ENCODE data around the gene PEMT.

Gene PEMT

DNA sequence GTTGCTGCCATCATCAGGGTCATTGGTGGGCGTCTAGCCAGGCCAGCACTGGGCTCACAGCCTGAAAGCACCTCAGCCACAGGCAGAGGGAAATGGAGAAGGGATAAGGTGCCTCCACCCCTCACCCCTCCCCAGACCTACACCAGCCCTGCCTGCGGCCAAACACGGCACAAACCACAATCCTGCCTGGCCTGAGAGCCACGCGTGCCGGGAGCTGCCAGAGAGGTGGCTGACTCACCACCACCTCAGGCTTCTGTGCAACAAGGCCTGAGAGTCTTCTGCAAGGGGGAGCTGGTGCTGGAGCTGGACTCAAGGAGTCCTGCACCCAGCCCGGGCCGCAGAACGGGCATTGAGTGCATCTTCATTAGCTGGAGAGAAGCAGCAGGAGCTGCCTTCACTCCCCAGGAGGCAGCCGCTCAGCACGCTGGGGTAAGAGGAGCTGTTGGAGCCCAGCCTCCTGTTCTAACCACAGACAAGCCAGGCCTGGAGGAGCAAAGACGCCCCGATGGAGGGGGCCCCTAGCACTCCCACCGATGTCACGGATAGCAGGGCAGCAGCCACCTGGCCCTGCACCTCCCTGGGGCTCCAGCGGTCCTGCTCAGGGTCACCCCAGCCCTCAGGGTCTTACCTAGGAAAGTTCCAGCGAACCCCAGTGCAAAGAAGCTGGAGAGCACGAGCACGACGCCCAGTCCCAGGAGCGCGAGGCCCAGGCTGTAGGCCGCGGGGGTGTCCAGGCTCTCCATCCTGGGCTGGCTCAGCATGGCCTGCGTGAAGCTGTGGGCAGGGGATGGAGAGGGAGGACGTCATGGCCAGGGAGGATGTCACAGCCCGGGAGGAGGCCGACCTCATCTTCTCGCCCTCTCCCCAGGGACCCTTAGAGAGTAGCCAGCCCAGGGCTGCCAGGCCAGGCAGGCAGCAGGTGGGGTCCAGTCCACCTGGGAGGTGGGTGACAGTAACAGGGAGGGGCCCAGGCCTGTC, 79.3 kb downstream of the PEMT start:
- Histone ChIP-seq H3K9ac (ENCODE audit: low read length in 2 of 2) (no peak overlapping the region), H3K27ac (ENCODE audit: low read length) (no peak overlapping the region), H3K4me1 (ENCODE audit: control insufficient read depth, insufficient read depth, low read length) (peaks cover under 1% of the 10 kb centered on the region), H3K9me3 (ENCODE audit: control insufficient read depth in 2 of 2, low read length in 2 of 2) (no peaks in the 10 kb centered on the region), H3K27me3 (ENCODE audit: control insufficient read depth in 1 of 2, insufficient read depth in 2 of 2, low read length in 2 of 2) (no peaks in the 10 kb centered on the region), H3K4me3 (ENCODE audit: low read length in 2 of 2) (no peak overlapping the region), H3K36me3 (ENCODE audit: control insufficient read depth in 2 of 2, insufficient read depth in 2 of 2, low read length in 2 of 2) (no peaks in the 10 kb centered on the region)

DNA sequence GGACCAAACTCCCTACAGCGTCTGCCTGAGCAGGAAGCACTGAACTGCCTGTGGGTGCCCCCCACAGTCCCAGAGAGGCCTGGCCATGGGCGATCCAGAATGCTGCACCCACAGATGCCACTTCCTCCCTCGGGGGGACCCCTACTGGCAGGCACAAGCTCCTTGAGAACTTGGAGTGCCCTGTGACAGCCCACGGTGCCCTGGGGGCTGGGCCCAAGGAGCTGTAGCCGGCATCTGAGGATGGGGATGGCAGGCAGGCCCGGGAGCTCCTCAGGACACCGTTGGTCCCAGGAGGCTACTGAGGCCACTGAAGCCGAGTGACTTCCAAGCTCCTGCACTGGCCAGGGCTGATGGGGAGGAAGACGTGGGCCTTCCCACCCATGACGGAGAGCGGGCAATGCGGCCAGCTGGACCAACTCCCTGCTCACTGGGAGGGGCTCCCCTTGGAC, 80.2 kb downstream of the PEMT start:
- peaks cover 2% of the 10 kb centered on the region for H3K4me1 ChIP-seq (ENCODE audit: control insufficient read depth, insufficient read depth, low read length)
- H3K4me3 ChIP-seq (ENCODE audit: low read length in 2 of 2), result no peak overlapping the region
- H3K27ac ChIP-seq (ENCODE audit: low read length), result no peak overlapping the region
- no peak overlapping the region for H3K9ac ChIP-seq (ENCODE audit: low read length in 2 of 2)
- no peaks in the 10 kb centered on the region for H3K9me3 ChIP-seq (ENCODE audit: control insufficient read depth in 2 of 2, low read length in 2 of 2)
- H3K27me3 ChIP-seq (ENCODE audit: control insufficient read depth in 1 of 2, insufficient read depth in 2 of 2, low read length in 2 of 2), result no peaks in the 10 kb centered on the region
- H3K36me3 ChIP-seq (ENCODE audit: control insufficient read depth in 2 of 2, insufficient read depth in 2 of 2, low read length in 2 of 2), result no peaks in the 10 kb centered on the region

DNA sequence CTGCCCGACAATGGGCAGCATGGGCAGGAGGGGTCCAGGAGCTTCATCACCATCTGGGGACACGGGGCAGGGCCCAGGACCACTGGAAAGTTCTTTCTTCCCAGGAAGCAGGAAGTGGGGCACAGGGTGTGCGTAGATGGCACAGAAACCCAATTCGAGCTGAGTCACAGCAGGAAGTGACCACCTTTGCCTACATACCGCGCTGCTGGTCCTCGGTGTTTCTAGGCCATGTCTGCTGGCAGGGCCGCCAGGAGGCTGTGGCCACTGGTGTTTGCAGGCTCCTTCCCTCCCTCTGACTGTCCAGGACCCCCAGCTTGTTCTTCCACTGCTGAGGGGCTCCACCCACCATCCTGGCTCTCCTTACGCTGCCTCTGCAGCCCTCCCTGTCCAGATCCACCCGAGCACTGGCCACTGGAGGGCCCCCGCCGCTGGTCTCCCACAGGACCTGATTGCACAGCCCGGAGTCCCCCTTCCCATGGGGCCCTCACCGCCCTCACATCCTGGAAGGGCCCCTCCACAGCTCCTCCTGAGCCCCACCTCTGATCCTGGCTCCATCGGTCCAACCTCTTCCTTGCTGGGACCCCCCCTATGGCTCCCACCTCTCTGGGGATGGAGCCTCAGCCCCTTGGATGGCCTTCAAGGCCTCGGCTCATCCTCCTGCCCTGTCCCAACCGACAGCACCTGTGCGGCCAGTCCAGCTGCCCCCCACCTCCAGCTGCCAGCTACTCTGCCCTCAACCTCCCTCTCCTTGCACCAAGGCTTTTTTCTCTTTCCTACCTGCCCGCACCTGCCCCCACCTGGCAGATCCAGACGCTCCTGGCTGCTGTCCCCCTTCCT, 80.8 kb downstream of the PEMT start:
- H3K36me3 ChIP-seq (ENCODE audit: control insufficient read depth in 2 of 2, insufficient read depth in 2 of 2, low read length in 2 of 2), result no peaks in the 10 kb centered on the region

DNA sequence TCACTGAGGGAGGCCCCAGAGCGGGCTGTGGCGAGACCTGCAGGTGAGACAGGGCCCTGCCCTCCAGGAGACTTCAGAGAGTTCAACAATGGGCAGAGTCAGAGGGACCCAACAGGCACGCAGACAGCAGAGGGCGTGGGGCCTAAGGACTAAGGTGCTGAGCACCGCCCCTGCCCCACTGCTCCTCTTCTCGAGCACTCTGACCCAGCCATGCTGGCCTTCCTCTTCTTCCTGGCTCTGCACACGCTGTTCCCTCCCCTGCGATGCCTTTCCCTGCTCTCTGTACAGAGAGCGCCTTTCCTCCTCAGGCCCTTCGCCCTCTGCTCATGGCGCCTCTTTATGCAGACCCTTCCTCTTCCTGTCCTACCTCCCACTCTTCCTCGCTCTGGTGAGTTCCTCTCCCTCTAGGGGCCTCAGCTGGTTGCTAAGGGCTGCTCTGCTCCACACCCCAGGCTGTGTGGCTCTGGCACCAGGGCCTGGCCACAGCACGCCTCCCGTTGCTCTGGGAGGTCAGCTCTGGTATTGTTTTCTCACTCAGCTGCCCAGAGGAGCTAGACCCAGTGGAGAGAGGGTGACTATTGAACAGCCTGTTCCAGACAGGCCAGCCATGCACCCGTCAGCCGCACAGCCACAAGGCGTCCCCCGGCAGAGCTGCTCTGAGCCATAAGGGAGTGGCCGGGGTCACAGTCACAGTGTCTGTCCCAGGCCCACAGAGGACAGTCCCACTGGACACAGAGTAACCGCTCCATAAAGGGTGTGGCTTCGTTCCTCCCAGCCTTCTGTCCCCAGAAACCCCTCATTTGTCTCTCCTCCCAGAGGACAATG, 81.7 kb downstream of the PEMT start:
- H3K27me3 ChIP-seq (ENCODE audit: control insufficient read depth in 1 of 2, insufficient read depth in 2 of 2, low read length in 2 of 2), result no peaks in the 10 kb centered on the region
- H3K4me1 ChIP-seq (ENCODE audit: control insufficient read depth, insufficient read depth, low read length), result peaks cover 2% of the 10 kb centered on the region
- no peaks in the 10 kb centered on the region for H3K9me3 ChIP-seq (ENCODE audit: control insufficient read depth in 2 of 2, low read length in 2 of 2)
- no peak overlapping the region for H3K27ac ChIP-seq (ENCODE audit: low read length)
- no peak overlapping the region for H3K4me3 ChIP-seq (ENCODE audit: low read length in 2 of 2)
- H3K9ac ChIP-seq (ENCODE audit: low read length in 2 of 2), result no peak overlapping the region
- no peaks in the 10 kb centered on the region for H3K36me3 ChIP-seq (ENCODE audit: control insufficient read depth in 2 of 2, insufficient read depth in 2 of 2, low read length in 2 of 2)

More for the DNA sequence above, 80.8 kb downstream of the PEMT start:
- Histone ChIP-seq H3K27me3 (ENCODE audit: control insufficient read depth in 1 of 2, insufficient read depth in 2 of 2, low read length in 2 of 2) (no peaks in the 10 kb centered on the region), H3K4me1 (ENCODE audit: control insufficient read depth, insufficient read depth, low read length) (peaks cover 2% of the 10 kb centered on the region), H3K9ac (ENCODE audit: low read length in 2 of 2) (no peak overlapping the region), H3K9me3 (ENCODE audit: control insufficient read depth in 2 of 2, low read length in 2 of 2) (no peaks in the 10 kb centered on the region), H3K27ac (ENCODE audit: low read length) (no peak overlapping the region), H3K4me3 (ENCODE audit: low read length in 2 of 2) (no peak overlapping the region)

DNA sequence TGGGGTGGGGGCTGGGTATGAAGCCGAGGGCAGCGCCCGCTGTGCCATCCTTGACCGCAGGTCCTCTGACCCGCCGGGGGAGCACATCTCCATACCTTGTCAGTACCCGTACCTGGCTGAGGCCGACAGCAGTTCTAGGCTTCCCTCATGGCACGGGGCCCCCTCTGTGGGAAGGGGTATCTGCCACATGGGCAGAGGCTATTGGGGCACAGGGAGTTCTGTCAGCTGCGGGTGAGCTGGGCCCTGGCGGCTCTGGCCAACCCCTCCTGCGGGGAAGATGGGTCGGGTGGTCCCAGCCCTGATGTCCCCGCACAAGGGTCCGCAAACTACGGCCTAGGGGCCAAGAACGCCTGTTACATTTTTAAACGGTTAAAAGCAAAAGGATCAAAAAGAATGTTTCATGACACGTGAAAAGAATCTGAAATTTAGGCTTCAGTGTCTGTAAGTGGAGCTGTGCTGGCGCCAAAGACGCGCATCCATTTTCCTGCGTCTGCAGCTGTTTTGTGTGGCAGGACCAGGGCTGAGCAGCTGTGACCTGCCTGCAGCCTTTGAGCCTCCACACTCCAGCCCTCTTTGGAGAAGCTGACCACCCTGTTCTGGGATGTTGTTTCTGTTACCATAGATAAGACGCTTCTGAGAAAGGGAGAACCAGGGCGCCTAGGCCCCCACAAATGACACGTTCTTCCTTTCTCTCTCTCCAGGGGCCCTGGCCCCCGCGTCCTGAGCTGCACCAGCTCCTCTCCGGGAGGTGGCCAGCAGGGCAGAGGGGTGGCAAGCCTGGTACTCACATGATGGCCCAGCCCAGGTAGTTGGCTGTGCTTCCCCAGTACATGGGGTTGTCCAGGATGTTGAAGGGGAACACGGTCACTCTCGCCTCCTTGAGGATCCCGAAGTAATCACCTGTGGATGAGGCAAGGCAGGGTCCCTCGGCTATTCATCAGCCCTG, 82.6 kb downstream of the PEMT start:
- no peak overlapping the region for H3K4me3 ChIP-seq (ENCODE audit: low read length in 2 of 2)
- H3K4me1 ChIP-seq (ENCODE audit: control insufficient read depth, insufficient read depth, low read length), result peaks cover 2% of the 10 kb centered on the region
- H3K27me3 ChIP-seq (ENCODE audit: control insufficient read depth in 1 of 2, insufficient read depth in 2 of 2, low read length in 2 of 2), result no peaks in the 10 kb centered on the region
- H3K9ac ChIP-seq (ENCODE audit: low read length in 2 of 2), result no peak overlapping the region
- H3K36me3 ChIP-seq (ENCODE audit: control insufficient read depth in 2 of 2, insufficient read depth in 2 of 2, low read length in 2 of 2), result no peaks in the 10 kb centered on the region
- H3K9me3 ChIP-seq (ENCODE audit: control insufficient read depth in 2 of 2, low read length in 2 of 2), result no peaks in the 10 kb centered on the region
- H3K27ac ChIP-seq (ENCODE audit: low read length), result no peak overlapping the region

DNA sequence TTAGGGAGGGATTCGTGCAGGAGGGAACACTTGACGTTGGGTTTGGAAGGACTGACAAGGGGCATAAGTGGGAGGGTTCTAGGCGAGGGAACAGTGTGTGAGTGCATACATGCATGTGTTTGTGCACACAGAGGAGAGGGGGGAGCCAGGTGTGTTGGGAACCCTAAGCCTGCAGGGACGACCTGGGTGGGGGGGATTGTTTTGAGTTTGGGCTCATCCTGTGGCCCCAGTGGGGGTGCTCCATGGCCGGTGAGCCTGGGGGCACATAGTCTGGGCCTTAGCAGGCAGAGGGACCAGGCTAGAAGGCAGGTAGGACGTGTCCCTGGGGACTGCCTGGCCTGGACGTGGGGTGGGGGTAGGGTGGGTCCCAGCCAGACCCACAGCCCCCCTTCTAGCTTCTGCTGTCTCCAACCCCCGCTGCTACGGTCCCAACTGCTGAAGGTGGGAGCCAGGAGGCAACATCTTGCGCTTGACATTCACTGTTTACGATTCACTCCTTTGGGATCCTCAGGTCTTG, 83.4 kb downstream of the PEMT start:
- Histone ChIP-seq H3K9me3 (ENCODE audit: control insufficient read depth in 2 of 2, low read length in 2 of 2) (no peaks in the 10 kb centered on the region), H3K27ac (ENCODE audit: low read length) (no peak overlapping the region), H3K4me3 (ENCODE audit: low read length in 2 of 2) (no peak overlapping the region), H3K27me3 (ENCODE audit: control insufficient read depth in 1 of 2, insufficient read depth in 2 of 2, low read length in 2 of 2) (no peaks in the 10 kb centered on the region), H3K36me3 (ENCODE audit: control insufficient read depth in 2 of 2, insufficient read depth in 2 of 2, low read length in 2 of 2) (no peaks in the 10 kb centered on the region), H3K4me1 (ENCODE audit: control insufficient read depth, insufficient read depth, low read length) (peaks cover 2% of the 10 kb centered on the region), H3K9ac (ENCODE audit: low read length in 2 of 2) (no peak overlapping the region)

DNA sequence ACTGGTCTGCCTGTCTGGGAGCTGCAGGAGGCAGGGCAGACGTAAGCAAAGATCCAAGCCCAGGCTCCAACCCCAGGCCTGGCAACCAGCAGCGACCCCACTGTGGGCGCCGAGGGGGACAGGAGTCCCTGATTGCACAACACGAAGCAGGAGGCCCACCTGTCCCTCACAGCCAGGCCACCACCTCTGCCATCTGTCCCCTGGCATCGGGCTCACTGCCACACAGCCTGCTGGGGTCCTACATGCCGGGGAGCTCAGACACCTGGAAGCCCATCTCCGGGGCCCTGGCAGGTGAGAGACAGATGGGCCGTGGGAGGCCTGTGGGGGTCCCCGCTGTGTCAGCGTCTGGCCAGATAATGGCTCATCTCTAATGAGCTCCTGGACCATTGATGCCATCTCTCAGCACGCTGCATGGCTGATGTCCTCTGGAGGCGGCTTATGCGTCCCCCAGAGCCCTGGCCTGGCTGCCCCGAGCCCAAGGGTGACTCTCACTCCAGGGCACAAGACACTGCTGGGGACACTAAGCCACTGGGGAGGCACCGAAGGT, 84.0 kb downstream of the PEMT start:
- Histone ChIP-seq H3K4me1 (ENCODE audit: control insufficient read depth, insufficient read depth, low read length) (peaks cover 2% of the 10 kb centered on the region), H3K9ac (ENCODE audit: low read length in 2 of 2) (no peak overlapping the region), H3K36me3 (ENCODE audit: control insufficient read depth in 2 of 2, insufficient read depth in 2 of 2, low read length in 2 of 2) (no peaks in the 10 kb centered on the region), H3K27me3 (ENCODE audit: control insufficient read depth in 1 of 2, insufficient read depth in 2 of 2, low read length in 2 of 2) (no peaks in the 10 kb centered on the region), H3K9me3 (ENCODE audit: control insufficient read depth in 2 of 2, low read length in 2 of 2) (no peaks in the 10 kb centered on the region), H3K4me3 (ENCODE audit: low read length in 2 of 2) (no peak overlapping the region), H3K27ac (ENCODE audit: low read length) (no peak overlapping the region)

DNA sequence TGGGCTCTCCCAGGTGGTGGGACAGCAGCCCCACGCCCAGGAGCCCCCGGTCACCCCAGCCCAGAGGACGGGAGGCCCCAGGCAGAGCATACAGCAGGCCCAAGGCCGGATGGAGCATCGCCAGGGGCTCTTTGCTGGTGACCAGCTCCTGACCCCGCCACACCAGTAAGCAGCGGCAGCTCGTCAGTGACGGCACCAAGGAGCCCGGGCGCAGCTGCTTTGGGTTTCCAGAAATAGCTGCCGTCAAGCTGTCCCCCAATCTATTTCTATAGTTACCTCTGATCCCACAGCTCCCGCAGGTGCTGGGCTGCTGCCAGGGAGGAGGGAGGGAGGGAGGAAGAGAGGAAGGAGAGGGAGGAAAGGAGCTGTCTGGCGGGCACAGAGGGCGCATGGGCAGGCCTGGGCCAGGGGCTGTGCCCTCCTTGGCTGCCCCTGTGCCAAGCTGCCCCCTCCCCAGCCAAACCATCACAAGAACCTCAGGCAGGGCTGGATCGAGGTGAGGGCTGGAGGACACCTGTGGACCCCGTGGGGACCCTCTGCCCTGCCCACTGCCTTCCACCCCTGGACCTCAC, 84.5 kb downstream of the PEMT start:
- no peaks in the 10 kb centered on the region for H3K9me3 ChIP-seq (ENCODE audit: control insufficient read depth in 2 of 2, low read length in 2 of 2)
- H3K9ac ChIP-seq (ENCODE audit: low read length in 2 of 2), result no peak overlapping the region
- H3K27ac ChIP-seq (ENCODE audit: low read length), result no peak overlapping the region
- no peaks in the 10 kb centered on the region for H3K36me3 ChIP-seq (ENCODE audit: control insufficient read depth in 2 of 2, insufficient read depth in 2 of 2, low read length in 2 of 2)
- H3K27me3 ChIP-seq (ENCODE audit: control insufficient read depth in 1 of 2, insufficient read depth in 2 of 2, low read length in 2 of 2), result no peaks in the 10 kb centered on the region
- peaks cover 2% of the 10 kb centered on the region for H3K4me1 ChIP-seq (ENCODE audit: control insufficient read depth, insufficient read depth, low read length)
- no peak overlapping the region for H3K4me3 ChIP-seq (ENCODE audit: low read length in 2 of 2)

DNA sequence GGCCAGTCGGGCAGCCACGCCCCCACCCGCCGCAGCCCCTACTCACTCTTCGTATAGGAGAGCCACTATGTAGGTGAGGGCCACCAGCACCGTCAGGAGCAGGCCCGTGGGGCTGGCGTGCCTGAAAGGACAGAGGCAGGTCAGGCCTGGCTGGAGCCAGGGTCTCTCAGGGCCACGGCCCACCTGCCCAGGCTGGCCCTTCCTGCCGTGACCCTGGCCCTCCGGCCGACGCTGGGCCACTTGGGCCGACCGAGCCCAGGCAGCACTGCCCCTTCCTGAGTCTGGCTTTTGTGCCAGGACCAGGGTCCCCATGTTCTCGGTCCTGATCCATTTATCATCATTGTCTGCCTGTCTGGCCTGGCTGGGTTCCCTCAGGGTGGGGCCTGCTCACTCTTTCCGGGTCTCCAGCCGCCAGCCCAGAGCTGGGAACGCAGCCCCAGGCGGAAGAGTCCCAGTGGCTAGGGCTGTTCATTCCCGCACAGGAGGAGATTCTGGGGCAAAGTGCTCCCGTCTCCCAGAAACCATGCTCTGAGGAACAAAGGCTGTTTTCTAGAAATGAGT, 85.2 kb downstream of the PEMT start:
- Histone ChIP-seq H3K27ac (ENCODE audit: low read length) (no peak overlapping the region), H3K9ac (ENCODE audit: low read length in 2 of 2) (no peak overlapping the region)

More for the DNA sequence above, 85.2 kb downstream of the PEMT start:
- Histone ChIP-seq H3K4me3 (ENCODE audit: low read length in 2 of 2) (no peak overlapping the region), H3K27me3 (ENCODE audit: control insufficient read depth in 1 of 2, insufficient read depth in 2 of 2, low read length in 2 of 2) (no peaks in the 10 kb centered on the region), H3K4me1 (ENCODE audit: control insufficient read depth, insufficient read depth, low read length) (peaks cover 2% of the 10 kb centered on the region), H3K36me3 (ENCODE audit: control insufficient read depth in 2 of 2, insufficient read depth in 2 of 2, low read length in 2 of 2) (no peaks in the 10 kb centered on the region), H3K9me3 (ENCODE audit: control insufficient read depth in 2 of 2, low read length in 2 of 2) (no peaks in the 10 kb centered on the region)
